Heart left ventricle (tissue), 13 donors: ENCODE results near the gene FAM241A.

ENCODE experiments used
- POLR2A ChIP-seq, 2 donors: fragments of 450-650 bp; IDR thresholded peaks; one replicate each; pipeline ENCODE4 v1.6.1; 2017; ENCODE audit warnings: antibody characterized with exemption in 2 of 2, mild to moderate bottlenecking in 2 of 2, moderate library complexity in 2 of 2
- TF ChIP-seq, protein P1 (sequence below), 12 donors: fragments of 200-600 bp; sonication (generic) in 4 of 12; IDR thresholded peaks; one replicate each; pipeline versions ENCODE4 v1.5.0 to v1.8.0; 2018 to 2022; ENCODE audit warnings: antibody characterized with exemption in 12 of 12, mild to moderate bottlenecking in 5 of 12
- donor health status: ischemic (EF 13 %, LVEDD 7.1; RV severe dilation, severe dysfunction).
- donor health status: DM: no; HTN: yes; CAD: no.
- donor health status: DM: no; HTN: no; CAD: no.
- donor health status: ischemic (EF 25% LVEDD 6.9; RV normal size, moderate dysfunction).
- donor health status: ischemic (EF 25% LVEDD 5.7; RV mildly dilated, moderate dysfunction).
- donor health status: ischemic (EF 35%, LVEDD 5.7; RV mildly dilated, moderate dysfunction).
- donor health status: nonischemic (EF 11% LVEDD 7.7; RV severe dilation, severe dysfunction).
- donor health status: DM: yes; HTN: yes; CAD: no.
- donor health status: PGD.
- donor health status: ischemic (EF 29% LVEDD 5.4; RV normal size, mild dysfunction).
- donor health status: nonischemic (EF 23%, LVEDD 6.1; RV moderate dilation, normal function).

DNA sequence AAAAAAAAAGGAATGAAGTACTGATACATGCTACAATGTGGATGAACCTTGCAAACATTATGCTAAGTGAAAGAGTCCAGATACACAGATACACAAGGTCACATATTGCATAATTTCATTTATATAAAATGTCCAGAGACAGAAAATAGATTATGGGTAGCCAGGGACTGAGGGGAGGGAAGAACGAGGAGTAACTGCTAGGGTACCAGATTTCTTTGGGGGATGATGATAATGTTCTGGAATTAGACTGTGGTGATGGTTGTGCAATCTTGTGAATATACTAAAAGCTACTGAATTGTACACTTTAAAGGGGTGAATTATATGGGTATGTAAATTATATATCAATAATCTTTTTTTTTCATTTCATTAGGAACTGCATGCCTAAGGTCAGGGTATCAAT is 65.5 kb downstream of the FAM241A start:
- TF ChIP-seq, protein P1, sequence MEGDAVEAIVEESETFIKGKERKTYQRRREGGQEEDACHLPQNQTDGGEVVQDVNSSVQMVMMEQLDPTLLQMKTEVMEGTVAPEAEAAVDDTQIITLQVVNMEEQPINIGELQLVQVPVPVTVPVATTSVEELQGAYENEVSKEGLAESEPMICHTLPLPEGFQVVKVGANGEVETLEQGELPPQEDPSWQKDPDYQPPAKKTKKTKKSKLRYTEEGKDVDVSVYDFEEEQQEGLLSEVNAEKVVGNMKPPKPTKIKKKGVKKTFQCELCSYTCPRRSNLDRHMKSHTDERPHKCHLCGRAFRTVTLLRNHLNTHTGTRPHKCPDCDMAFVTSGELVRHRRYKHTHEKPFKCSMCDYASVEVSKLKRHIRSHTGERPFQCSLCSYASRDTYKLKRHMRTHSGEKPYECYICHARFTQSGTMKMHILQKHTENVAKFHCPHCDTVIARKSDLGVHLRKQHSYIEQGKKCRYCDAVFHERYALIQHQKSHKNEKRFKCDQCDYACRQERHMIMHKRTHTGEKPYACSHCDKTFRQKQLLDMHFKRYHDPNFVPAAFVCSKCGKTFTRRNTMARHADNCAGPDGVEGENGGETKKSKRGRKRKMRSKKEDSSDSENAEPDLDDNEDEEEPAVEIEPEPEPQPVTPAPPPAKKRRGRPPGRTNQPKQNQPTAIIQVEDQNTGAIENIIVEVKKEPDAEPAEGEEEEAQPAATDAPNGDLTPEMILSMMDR (IDR thresholded peaks at IDR 0.05) = no peak
- TF ChIP-seq POLR2A (IDR thresholded peaks at IDR 0.05) = no peak
